HG03159 (cell line): ENCODE data around the gene DNAH1.

Source experiments
- ATAC-seq: cut with Tn5 transposase; IDR thresholded peaks from one replicate; pipeline ENCODE4 v1.9.1; 2021; ENCODE audit warnings: mild to moderate bottlenecking, moderate library complexity; ENCODE audit not compliant: unreplicated experiment

DNAH1 gene

DNA sequence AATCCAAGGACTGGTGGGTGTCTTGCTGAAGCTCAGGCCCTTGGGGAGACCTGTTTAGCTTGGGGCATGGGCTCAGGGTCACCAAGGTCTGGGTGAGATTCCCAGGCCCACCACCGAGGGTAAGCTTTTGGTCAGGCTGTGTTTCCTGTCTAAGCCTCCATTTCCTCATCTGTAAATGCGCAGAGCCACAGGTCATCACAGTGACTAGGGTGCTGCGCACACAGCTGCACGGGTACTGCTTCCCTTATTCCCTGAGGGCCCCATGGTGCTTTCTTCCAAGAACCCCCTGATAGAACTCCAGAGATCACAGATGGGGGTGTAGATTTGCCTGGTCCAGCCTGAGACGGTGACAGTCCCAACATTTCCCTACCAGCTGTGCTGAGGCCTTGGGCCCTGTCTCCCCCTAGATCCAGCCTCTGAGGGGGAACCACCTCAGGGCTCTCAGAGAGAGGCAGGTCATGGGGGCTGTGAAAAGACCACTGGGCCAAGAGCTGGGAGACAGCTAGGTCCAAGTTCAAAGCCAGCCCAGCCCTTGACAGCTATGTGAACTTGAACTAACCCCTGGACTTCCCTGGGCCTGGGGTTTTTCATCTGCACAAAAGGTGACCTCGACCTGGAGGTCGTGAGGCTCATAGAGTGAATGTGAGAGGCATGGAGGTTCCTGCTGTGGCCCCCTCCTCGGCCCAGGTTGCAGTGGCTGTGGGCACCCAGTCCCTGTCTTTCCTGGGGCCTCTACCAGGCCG lies 68.1 kb downstream of the DNAH1 start:
- no peak for ATAC-seq

GRCh38 chr3:52385157-52385556 lies 69.0 kb downstream of the DNAH1 start:
- ATAC-seq, result no peak

DNA sequence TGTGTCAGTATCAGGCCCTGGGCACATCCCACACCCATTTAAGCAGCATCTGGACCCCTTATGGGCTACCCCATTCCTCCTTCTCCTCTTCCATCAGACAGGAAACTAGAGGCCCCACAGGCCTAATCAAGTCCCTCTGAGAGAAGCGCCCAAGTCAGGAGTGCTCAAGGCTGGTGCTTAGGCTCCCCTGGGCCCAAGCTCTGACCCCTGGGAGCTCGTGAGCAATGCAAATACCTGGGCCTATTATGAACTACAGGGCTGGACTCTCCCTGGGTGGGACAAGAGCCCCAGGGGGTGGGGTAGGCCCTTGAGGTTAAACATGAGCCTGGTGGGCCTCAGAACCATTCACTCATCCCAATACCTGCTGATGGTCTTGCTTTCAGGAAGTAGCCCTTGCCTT lies 71.4 kb downstream of the DNAH1 start:
- no peak for ATAC-seq

GRCh38 chr3:52388348-52388821 lies 72.3 kb downstream of the DNAH1 start:
- ATAC-seq, result no peak

- no peak for ATAC-seq
Measured at GRCh38 chr3:52388933-52389332, 72.8 kb downstream of the DNAH1 start.

DNA sequence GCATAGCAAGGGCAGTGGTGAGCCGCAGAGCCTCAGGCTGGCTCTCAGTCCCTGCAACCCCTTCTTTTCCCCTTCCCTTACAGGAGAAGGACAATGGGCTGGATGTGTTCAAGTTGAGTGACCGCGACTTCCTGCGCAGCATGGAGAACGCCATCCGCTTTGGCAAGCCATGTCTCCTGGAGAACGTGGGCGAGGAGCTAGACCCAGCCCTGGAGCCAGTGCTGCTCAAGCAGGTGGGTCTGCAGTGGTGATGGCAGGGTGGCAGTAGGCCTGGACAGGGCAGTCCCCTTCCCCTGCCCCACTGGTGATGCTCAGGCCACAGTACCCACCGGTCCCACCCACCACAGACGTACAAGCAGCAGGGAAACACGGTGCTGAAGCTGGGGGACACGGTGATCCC lies 75.0 kb downstream of the DNAH1 start:
- no peak for ATAC-seq

GRCh38 chr3:52392216-52392930 lies 76.3 kb downstream of the DNAH1 start:
- no peak for ATAC-seq

- no peak for ATAC-seq
Measured at GRCh38 chr3:52393131-52393807, 77.2 kb downstream of the DNAH1 start.

- ATAC-seq, result no peak
Measured at GRCh38 chr3:52393959-52394670, 78.0 kb downstream of the DNAH1 start.

DNA sequence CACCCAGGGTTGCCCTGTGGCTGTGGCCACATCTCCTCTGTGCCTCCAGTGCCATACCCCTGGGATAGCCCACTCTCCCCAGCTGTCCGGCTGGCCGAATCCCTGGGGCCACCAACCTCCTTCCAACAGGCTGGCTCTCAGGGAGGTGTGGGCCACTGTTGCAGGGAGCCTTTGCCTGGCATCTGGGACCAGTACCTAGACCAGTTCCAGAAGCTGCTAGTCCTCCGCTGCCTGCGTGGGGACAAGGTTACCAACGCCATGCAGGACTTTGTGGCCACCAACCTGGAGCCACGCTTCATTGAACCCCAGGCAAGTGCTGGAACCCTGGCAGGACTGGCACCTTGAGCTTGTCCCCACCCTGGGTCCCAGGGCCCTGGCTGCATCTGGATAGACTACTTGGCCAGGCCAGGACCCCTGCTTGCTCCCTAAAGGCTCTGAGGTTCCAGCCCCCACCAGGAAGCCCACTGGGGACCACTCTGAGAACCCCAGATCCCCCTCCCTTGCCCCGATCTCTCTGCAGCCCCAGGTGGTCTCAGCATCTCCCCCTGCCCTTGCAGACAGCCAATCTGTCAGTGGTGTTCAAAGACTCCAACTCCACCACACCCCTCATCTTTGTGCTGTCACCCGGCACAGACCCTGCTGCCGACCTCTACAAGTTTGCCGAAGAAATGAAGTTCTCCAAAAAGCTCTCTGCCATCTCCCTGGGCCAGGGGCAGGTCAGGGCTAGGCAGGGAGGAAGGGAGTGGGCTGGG lies 78.8 kb downstream of the DNAH1 start:
- ATAC-seq, result no peak

DNA sequence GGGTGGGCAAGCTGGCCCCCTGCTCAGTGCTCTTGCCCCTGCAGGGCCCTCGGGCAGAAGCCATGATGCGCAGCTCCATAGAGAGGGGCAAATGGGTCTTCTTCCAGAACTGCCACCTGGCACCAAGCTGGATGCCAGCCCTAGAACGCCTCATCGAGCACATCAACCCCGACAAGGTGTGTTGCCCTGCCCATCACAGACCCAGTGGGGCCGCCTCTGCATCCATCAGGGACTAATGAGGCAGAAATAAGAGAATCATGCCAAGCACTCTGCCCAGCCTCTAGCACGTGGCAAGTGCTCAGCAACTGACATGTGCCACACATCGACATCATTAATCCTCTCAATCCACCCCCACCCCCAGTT lies 79.4 kb downstream of the DNAH1 start:
- no peak for ATAC-seq

GRCh38 chr3:52396011-52396906 lies 80.1 kb downstream of the DNAH1 start:
- ATAC-seq, result no peak

DNA sequence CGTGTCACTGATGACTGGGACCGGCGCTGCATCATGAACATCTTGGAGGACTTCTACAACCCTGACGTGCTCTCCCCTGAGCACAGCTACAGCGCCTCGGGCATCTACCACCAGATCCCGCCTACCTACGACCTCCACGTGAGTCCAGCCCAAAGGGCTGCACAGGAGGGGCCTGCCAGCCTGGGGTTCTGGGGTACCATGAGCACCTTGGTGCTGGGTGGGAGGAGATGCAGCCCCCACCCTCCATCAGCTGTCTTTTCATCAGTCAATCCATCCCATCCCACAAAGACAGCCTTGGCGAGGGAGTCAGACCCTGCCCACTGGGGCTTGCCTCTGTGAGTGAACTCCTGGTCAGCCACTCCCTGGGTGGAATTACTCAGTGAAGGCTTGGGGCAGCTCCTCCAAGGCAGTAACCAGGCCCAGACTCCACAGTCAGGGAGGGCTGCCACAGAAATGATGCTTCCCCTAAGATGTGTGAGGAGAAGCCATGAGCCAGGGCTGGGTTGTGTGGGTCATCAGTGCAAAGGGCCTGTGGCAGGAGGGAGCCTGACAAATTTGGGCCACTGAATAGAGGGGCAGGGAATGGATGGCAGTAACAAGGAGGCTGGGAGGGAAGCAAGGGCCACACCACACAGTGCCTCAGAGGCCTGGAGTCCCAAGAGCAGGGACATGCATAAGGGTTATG lies 80.9 kb downstream of the DNAH1 start:
- no peak for ATAC-seq

DNA sequence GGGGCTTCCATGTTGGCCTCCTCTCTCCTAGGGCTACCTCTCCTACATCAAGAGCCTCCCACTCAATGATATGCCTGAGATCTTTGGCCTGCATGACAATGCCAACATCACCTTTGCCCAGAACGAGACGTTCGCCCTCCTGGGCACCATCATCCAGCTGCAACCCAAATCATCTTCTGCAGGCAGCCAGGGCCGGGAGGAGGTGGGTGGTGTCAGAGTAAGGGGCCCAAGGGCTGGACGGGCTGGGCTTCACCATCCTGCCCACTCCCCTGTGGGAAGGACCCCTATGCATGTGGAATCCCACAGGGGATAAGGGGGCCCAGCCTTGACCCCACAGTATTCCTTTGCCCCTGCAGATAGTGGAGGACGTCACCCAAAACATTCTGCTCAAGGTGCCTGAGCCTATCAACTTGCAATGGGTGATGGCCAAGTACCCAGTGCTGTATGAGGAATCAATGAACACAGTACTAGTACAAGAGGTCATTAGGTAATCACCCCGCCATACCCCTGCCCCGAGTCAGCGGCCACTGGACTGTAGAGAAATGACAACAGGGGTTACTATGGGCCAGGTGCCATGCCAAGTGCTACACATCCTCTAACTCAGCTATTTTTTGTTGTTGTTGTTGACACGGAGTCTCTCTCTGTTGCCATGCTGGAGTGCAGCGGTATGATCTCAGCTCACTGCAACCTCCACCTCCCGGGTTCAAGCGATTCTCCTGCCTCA lies 81.7 kb downstream of the DNAH1 start:
- no peak for ATAC-seq

DNA sequence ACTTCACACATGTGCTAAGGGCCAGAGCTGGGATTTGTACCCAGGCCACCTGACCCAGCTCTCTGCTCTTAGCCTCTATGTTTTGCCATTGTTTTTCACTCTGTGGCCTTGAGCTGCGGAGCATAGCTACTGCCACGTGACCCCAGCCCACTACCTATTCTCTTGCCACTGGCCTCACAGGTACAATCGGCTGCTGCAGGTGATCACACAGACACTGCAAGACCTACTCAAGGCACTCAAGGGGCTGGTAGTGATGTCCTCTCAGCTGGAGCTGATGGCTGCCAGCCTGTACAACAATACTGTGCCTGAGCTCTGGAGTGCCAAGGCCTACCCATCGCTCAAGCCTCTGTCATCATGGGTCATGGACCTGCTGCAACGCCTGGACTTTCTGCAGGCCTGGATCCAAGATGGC lies 82.6 kb downstream of the DNAH1 start:
- no peak for ATAC-seq

DNA sequence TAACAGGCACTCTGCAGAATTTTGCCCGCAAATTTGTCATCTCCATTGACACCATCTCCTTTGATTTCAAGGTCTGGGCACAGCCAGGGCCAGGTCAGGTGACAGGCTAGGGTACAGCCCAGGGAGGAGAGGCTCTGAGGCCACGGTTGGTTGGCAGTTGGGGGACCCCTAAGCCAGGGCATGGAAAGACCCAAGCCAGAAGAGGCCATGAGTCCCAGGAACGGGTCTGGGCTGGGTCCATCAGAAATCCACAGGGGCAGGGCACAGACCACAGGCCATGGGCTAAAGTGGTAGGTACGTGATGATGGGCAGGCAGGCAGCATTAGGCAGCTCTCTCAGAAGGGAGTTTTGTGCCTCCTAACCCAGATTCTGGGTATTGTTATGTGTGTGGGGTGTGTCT lies 83.0 kb downstream of the DNAH1 start:
- ATAC-seq, result no peak

DNA sequence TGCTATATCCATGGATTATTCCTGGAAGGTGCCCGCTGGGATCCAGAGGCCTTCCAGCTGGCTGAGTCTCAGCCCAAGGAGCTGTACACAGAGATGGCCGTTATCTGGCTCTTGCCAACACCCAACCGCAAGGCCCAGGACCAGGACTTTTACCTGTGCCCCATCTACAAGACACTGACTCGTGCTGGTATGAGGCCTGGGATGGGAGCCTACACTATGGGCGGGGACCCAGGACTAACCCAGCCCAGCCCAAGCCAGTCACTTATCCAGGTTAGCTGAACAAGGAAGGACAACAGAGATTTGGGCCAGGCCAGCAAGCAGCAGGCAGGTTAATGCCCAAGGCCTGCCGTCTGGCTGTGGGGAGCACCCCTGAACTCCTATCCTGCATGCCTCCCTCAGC lies 83.5 kb downstream of the DNAH1 start:
- ATAC-seq, result no peak

DNA sequence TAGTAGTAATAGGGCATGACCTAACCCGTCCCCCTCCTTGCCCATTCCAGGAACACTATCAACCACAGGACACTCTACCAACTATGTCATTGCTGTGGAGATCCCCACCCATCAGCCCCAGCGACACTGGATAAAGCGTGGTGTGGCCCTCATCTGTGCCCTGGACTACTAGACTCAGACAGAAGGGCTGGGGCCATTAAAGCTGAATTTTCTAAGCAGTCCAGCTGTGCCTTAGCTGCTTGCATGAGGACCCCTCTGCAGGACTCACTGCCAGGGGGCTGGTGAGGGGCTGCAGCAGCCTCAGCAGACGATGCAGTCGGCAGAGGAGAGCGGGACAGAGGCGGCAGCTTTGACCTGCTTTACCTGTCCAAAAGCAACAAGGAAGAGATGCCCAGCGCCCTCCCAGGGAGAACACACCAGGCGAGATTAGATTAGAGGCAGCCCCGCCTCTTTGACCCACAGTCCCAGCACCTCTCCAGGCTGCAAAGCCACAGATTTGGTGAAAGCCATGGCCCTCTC lies 84.2 kb downstream of the DNAH1 start:
- no peak for ATAC-seq
